Endothelial cell of umbilical vein (primary cell): ENCODE data around the gene FAM184B. TPM values are rescaled to one million over a fixed set of nuclear protein-coding genes. Genes with fewer than 3 reads are reported as not detected.

Experiments used
- BruUV-seq: library from RNA; stranded (reverse); fragments of 400-500 nt; replicated peaks from 2 replicates; lab custom pipeline; 2021; lab: Mats Ljungman, UMichigan
- CTCF ChIA-PET: fragments of 300-600, 350-600 bp; sonication (Branson Sonifier 250); formaldehyde crosslinking; loops from one replicate; lab custom pipeline; 2021; ENCODE audit warnings: antibody characterized with exemption, inconsistent platforms; lab: Charles Lee
- POLR2A ChIA-PET: fragments of 300-600, 350-600 bp; sonication (Branson Sonifier 250); formaldehyde crosslinking; loops from one replicate; lab custom pipeline; 2021; ENCODE audit warnings: antibody characterized with exemption, inconsistent platforms; lab: Charles Lee
- DNase-seq: peaks from one replicate; pipeline ENCODE4 v3.0.0-alpha.2; 2011; ENCODE audit warnings: low read depth, low spot score
- FAIRE-seq: peaks from 2 replicates; lab custom pipeline; 2011; peaks lifted over from hg19 to GRCh38; lab: Jason Lieb, UNC
- H2AFZ ChIP-seq: 2 replicates; pipeline ENCODE4 v1.6.0; 2012; ENCODE audit warnings: low read depth, low read length, control low read depth, inconsistent platforms
- H3K27ac ChIP-seq: 2 replicates; pipeline ENCODE4 v1.5.1; 2011; ENCODE audit warnings: low read depth, mild to moderate bottlenecking, control low read depth, low read length, moderate library complexity; ENCODE audit not compliant: insufficient read depth
- H3K27me3 ChIP-seq, 2 experiments: 2 replicates each; pipeline versions ENCODE4 v1.6.0 to v1.6.1; 2011; ENCODE audit warnings: low read length in 2 of 2, mixed read lengths in 1 of 2; ENCODE audit not compliant: control insufficient read depth in 2 of 2, insufficient read depth in 2 of 2
- H3K36me3 ChIP-seq, 2 experiments: 2 replicates in 1 of 2; 3 replicates in 1 of 2; pipeline ENCODE4 v1.5.1; 2011; ENCODE audit warnings: low read length in 2 of 2, mild to moderate bottlenecking in 1 of 2, moderate library complexity in 1 of 2; ENCODE audit not compliant: control insufficient read depth in 2 of 2, insufficient read depth in 2 of 2; ENCODE audit errors: extremely low read depth in 1 of 2
- H3K4me1 ChIP-seq: 3 replicates; pipeline ENCODE4 v1.5.1; 2011; ENCODE audit warnings: mild to moderate bottlenecking, low read length; ENCODE audit not compliant: control insufficient read depth, insufficient read depth; ENCODE audit errors: extremely low read depth
- H3K4me2 ChIP-seq: 2 replicates; pipeline ENCODE4 v1.6.1; 2011; ENCODE audit warnings: low read length, control low read depth, mixed read lengths; ENCODE audit not compliant: insufficient read depth
- H3K4me3 ChIP-seq, 3 experiments: fragments of 200-600 bp in 1 of 3; sonication (generic), shearing (Covaris generic) in 1 of 3; replicated peaks in 1 of 3; 2 replicates each; pipeline ENCODE4 v1.5.1; 2011 to 2016; ENCODE audit warnings: control low read depth in 3 of 3, low read length in 3 of 3, mild to moderate bottlenecking in 2 of 3, inconsistent platforms in 1 of 3, low read depth in 1 of 3, moderate library complexity in 1 of 3; ENCODE audit not compliant: insufficient read depth in 1 of 3
- H3K79me2 ChIP-seq: 2 replicates; pipeline ENCODE4 v1.6.0; 2012; ENCODE audit warnings: low read length, inconsistent platforms; ENCODE audit not compliant: control insufficient read depth, insufficient read depth
- H3K9ac ChIP-seq: replicated peaks from 2 replicates; pipeline ENCODE3; 2011; ENCODE audit warnings: low read length, control low read depth; ENCODE audit not compliant: insufficient read depth; ENCODE audit errors: extremely low read depth
- H3K9me1 ChIP-seq: replicated peaks from 3 replicates; pipeline ENCODE4 v1.6.0; 2011; ENCODE audit warnings: mild to moderate bottlenecking, low read length; ENCODE audit not compliant: control insufficient read depth, insufficient read depth; ENCODE audit errors: extremely low read depth
- H3K9me3 ChIP-seq: replicated peaks from 2 replicates; pipeline ENCODE4 v1.5.1; 2012; ENCODE audit warnings: low read length, inconsistent platforms; ENCODE audit not compliant: control insufficient read depth, insufficient read depth
- H4K20me1 ChIP-seq: replicated peaks from 2 replicates; pipeline ENCODE3; 2011; ENCODE audit warnings: mild to moderate bottlenecking, low read length; ENCODE audit not compliant: control insufficient read depth, insufficient read depth; ENCODE audit errors: extremely low read depth
- EZH2 ChIP-seq: IDR thresholded peaks from 2 replicates; pipeline ENCODE4 v1.6.1; 2012; ENCODE audit warnings: borderline replicate concordance, low read depth, mild to moderate bottlenecking, moderate library complexity, low read length, inconsistent platforms; ENCODE audit not compliant: severe bottlenecking
- FOS ChIP-seq: IDR thresholded peaks from 2 replicates; pipeline ENCODE4 v1.6.1; 2011; ENCODE audit warnings: mild to moderate bottlenecking, low read length, moderate library complexity, borderline replicate concordance; ENCODE audit not compliant: insufficient read depth
- GATA2 ChIP-seq: IDR thresholded peaks from 2 replicates; pipeline ENCODE4 v1.7.0; 2011; ENCODE audit warnings: low read depth, mild to moderate bottlenecking, moderate library complexity, mixed read lengths, low read length; ENCODE audit not compliant: insufficient read length, insufficient read depth
- JUN ChIP-seq: IDR thresholded peaks from 2 replicates; pipeline ENCODE4 v1.6.1; 2011; ENCODE audit warnings: borderline replicate concordance, low read depth; ENCODE audit not compliant: insufficient read length, insufficient read depth
- MYC ChIP-seq: IDR thresholded peaks from one replicate; pipeline ENCODE4 v1.6.1; 2011; ENCODE audit warnings: mild to moderate bottlenecking, low read depth, low read length
- POLR2A ChIP-seq: IDR thresholded peaks from 2 replicates; pipeline ENCODE4 v1.6.1; 2012; ENCODE audit warnings: low read depth, mild to moderate bottlenecking, control low read depth, low read length
- POLR2AphosphoS5 ChIP-seq: IDR thresholded peaks from 2 replicates; pipeline ENCODE4 v1.6.1; 2012; ENCODE audit warnings: low read depth, mild to moderate bottlenecking, control low read depth, low read length, moderate library complexity; ENCODE audit not compliant: insufficient read depth
- dilution Hi-C: fragments of 300-500 bp; cut with MboI; formaldehyde crosslinking; loops from one replicate; pipeline ENCODE4 v1.15.0; 2019; ENCODE audit warnings: low sequenced_read_pairs; ENCODE audit not compliant: extremely low pct_ligation_motif_present
- intact Hi-C: fragments of 100-400 bp; cut with micrococcal nuclease; formaldehyde crosslinking; loops from one replicate; pipeline ENCODE4 v1.10.0; 2022
- polyA plus RNA-seq, 4 experiments: library from polyadenylated mRNA; depleted of rRNA in 3 of 4; stranded (reverse) in 3 of 4; unstranded in 1 of 4; fragments of >200 nt; gene quantifications; 2 replicates each; pipeline versions ENCODE4 v1.2.1 to v1.2.3, GENCODE V29; 2011 to 2012; ENCODE audit warnings: missing spikeins in 1 of 4
- total RNA-seq: library from RNA; stranded (reverse); gene quantifications from 2 replicates; pipeline ENCODE4 v1.2.3, GENCODE V29; 2021
- TF ChIP-seq, protein P1 (sequence below): IDR thresholded peaks from 2 replicates; pipeline ENCODE4 v1.6.1; 2011; ENCODE audit not compliant: insufficient read depth, insufficient read length
- TF ChIP-seq, protein P2 (sequence below), 2 donors: IDR thresholded peaks; 1 replicate in 1 of 2; 2 replicates in 1 of 2; pipeline ENCODE4 v1.5.1; 2011; ENCODE audit warnings: low read length in 2 of 2, mild to moderate bottlenecking in 2 of 2, moderate library complexity in 2 of 2, control low read depth in 1 of 2, inconsistent platforms in 1 of 2, low read depth in 1 of 2; ENCODE audit not compliant: insufficient read depth in 1 of 2; ENCODE audit errors: extremely low read depth in 1 of 2

Gene FAM184B
- total and polyA plus RNA-seq, 2 donors (not counting 3 experiments of a cell fraction or from before 2014, with no cell fraction given): not detected

DNA sequence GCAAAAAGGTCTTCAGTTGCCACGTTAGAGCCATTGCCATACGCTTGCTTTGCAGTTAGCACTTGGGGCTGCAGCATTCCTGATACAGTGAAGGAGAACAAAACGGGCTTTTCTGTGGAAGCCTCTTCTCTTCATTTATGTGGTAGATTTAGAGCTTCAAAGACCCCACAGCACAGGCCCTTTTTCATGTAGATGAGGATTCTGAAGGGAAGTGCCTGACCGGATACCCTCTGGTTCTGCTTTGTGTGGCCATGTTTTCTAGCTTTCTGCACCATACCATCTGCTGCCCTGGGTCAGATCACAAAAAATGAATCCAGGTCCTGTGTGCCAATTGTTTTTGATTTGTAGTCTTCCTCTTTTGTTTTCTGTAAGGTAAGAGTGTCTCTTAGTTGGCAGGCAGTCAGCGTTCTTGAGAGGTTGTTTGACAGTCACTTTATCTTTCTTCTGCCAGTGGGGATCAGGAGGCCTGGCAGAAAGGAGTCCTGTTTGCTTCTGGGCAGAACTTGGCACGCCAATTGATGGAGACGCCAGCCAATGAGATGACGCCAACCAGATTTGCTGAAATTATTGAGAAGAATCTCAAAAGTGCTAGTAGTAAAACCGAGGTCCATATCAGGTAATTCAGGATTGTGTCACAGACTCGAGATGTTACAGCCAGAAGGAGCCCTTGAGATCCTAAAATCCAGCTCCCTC is 196.8 kb downstream of the FAM184B start:
- peaks cover 20% of the 10 kb centered on the region for H3K4me1 ChIP-seq
- no peak for FAIRE-seq
- no peaks in the 10 kb centered on the region for H3K27me3 ChIP-seq
- no peaks in the 10 kb centered on the region for H3K79me2 ChIP-seq
- H2AFZ ChIP-seq: no peak overlapping the region
- DNase-seq: no peak
- ChIA-PET CTCF (no interaction called here), POLR2A (interaction anchor here (1.1 kb wide), 1 partner anchor 29 kb away, joined by 4 read pairs; the partner anchor contains the start of gene MED28)
- H3K9ac ChIP-seq: no peak overlapping the region
- peaks cover 27 to 43% of the 10 kb centered on the region in 2 experiments for H3K36me3 ChIP-seq
- H3K4me3 ChIP-seq: no peak overlapping the region
- no peak overlapping the region for H3K27ac ChIP-seq
- no peak overlapping the region for H3K4me2 ChIP-seq
- intact Hi-C loops: no loop called here
- no peaks in the 10 kb centered on the region for H3K9me1 ChIP-seq
- no peaks in the 10 kb centered on the region for H3K9me3 ChIP-seq
- BruUV-seq: no TSS peak
- TF ChIP-seq, protein P1, sequence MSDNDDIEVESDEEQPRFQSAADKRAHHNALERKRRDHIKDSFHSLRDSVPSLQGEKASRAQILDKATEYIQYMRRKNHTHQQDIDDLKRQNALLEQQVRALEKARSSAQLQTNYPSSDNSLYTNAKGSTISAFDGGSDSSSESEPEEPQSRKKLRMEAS: no peak
- TF ChIP-seq JUN: no peak
- no peak for TF ChIP-seq EZH2
- TF ChIP-seq, protein P2, sequence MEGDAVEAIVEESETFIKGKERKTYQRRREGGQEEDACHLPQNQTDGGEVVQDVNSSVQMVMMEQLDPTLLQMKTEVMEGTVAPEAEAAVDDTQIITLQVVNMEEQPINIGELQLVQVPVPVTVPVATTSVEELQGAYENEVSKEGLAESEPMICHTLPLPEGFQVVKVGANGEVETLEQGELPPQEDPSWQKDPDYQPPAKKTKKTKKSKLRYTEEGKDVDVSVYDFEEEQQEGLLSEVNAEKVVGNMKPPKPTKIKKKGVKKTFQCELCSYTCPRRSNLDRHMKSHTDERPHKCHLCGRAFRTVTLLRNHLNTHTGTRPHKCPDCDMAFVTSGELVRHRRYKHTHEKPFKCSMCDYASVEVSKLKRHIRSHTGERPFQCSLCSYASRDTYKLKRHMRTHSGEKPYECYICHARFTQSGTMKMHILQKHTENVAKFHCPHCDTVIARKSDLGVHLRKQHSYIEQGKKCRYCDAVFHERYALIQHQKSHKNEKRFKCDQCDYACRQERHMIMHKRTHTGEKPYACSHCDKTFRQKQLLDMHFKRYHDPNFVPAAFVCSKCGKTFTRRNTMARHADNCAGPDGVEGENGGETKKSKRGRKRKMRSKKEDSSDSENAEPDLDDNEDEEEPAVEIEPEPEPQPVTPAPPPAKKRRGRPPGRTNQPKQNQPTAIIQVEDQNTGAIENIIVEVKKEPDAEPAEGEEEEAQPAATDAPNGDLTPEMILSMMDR (IDR thresholded peaks at IDR 0.05; ENCODE audit: extremely low read depth in 1 of 2, insufficient read depth in 1 of 2, low read depth in 1 of 2, low read length in 2 of 2): no peak
- TF ChIP-seq GATA2: no peak
- no peak for TF ChIP-seq POLR2A
- no peak for TF ChIP-seq MYC
- TF ChIP-seq POLR2AphosphoS5: no peak
- no peak for TF ChIP-seq FOS
- dilution Hi-C loops: no loop called here
- H4K20me1 ChIP-seq: no peaks in the 10 kb centered on the region
